ENCODE results near the gene MYLK4. TPM values are rescaled to one million over a fixed set of nuclear protein-coding genes. Genes with fewer than 3 reads are reported as not detected.

MYLK4 gene
- total RNA-seq, 4 donors from 2014 or later = 2.4 to 46.7 (median 26.9) TPM

- ATAC-seq (no peak), DNase-seq (no peak)
- intact Hi-C loops (cut with DNase I; ENCODE audit: low total_unique reads) = no loop called here
- H3K4me1 ChIP-seq = no peaks in the 10 kb centered on the region
- TF ChIP-seq CTCF (IDR thresholded peaks at IDR 0.05 in 4 of 5, conservative IDR thresholded peaks at IDR 0.05 in 1 of 5) = no peak
- H3K4me3 ChIP-seq = no peak overlapping the region
- no peaks in the 10 kb centered on the region for H3K27me3 ChIP-seq
- H3K27ac ChIP-seq = no peak overlapping the region
- H3K36me3 ChIP-seq = no peaks in the 10 kb centered on the region
- in situ Hi-C loops (cut with MboI; ENCODE audit: low sequenced_read_pairs in 4 of 4) = loop anchor here in 1 of 4 donors (25.0 kb wide), 1 partner anchor 429 kb away; no protein-coding TSS in a partner anchor
- no peaks in the 10 kb centered on the region for H3K9me3 ChIP-seq
Observed at GRCh38 chr6:2641044-2641725, 109.5 kb downstream of the MYLK4 start.

- Histone ChIP-seq H3K4me1 (no peaks in the 10 kb centered on the region), H3K27ac (no peak overlapping the region), H3K4me3 (no peak overlapping the region), H3K36me3 (no peaks in the 10 kb centered on the region), H3K27me3 (no peaks in the 10 kb centered on the region), H3K9me3 (no peaks in the 10 kb centered on the region)
- no peak for DNase-seq
- in situ Hi-C loops (cut with MboI; ENCODE audit: low sequenced_read_pairs in 4 of 4) (loop anchor here in 1 of 4 donors (25.0 kb wide), 1 partner anchor 428 kb away; no protein-coding TSS in a partner anchor), intact Hi-C loops (cut with DNase I; ENCODE audit: low total_unique reads) (no loop called here)
- ATAC-seq = no peak
- TF ChIP-seq CTCF (IDR thresholded peaks at IDR 0.05 in 4 of 5, conservative IDR thresholded peaks at IDR 0.05 in 1 of 5) = no peak
- no peak for TF ChIP-seq POLR2A (IDR thresholded peaks at IDR 0.05)
Observed at GRCh38 chr6:2640551-2640950, 110.2 kb downstream of the MYLK4 start.

DNA sequence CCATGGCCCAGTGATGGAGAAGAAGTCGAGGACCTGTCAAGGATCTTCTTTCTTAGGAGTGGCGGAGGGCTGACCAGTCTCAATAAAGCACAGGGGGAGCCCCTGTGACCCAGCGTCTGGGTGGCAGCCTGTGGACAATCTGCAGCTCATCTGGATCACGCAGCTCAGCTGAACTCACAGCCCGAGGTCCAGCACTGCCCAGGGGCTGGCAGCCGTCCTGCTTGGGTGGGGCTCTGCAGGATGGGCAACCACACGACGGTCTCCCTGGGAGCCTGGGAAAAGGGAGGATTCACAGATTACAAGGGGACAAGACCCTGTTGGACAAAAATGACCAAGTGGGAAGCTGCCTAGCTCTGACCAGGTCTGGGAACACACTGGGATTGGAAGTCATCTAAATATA, 110.8 kb downstream of the MYLK4 start:
- intact Hi-C loops (cut with DNase I; ENCODE audit: low total_unique reads) = loop anchor here (10.0 kb wide), 1 partner anchor 195 kb away; no protein-coding TSS in a partner anchor

DNA sequence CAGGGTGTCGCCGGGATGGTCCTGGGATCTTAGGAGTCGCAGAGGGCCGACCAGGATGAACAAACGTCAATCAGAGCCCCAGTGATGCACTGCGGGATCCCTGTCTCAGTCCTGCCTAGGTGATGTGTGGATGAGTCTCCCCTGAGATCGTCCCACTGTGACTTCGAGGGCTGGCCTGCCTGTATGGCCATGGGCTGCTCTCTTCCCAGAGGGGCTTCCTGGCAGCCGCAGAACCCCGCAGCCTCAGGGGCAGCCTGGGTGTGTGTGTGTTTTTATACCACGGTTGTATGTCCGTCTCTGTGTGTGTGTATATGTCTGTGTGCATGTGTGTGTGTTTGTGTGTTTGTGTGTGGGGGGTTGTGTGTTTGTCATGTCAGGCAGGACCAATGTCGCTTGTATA, 111.6 kb downstream of the MYLK4 start:
- H3K4me1 ChIP-seq = peaks cover 4 to 6% of the 10 kb centered on the region in 2 donors
- DNase-seq (no peak), ATAC-seq (no peak)
- TF ChIP-seq POLR2A (IDR thresholded peaks at IDR 0.05) = no peak
- TF ChIP-seq CTCF (IDR thresholded peaks at IDR 0.05 in 4 of 5, conservative IDR thresholded peaks at IDR 0.05 in 1 of 5) = no peak
- intact Hi-C loops (cut with DNase I; ENCODE audit: low total_unique reads) = loop anchor here (10.0 kb wide), 1 partner anchor 194 kb away; no protein-coding TSS in a partner anchor
- H3K36me3 ChIP-seq = no peaks in the 10 kb centered on the region
- H3K9me3 ChIP-seq = no peaks in the 10 kb centered on the region
- no peak overlapping the region for H3K27ac ChIP-seq
- H3K4me3 ChIP-seq = no peak overlapping the region
- no peaks in the 10 kb centered on the region for H3K27me3 ChIP-seq
- in situ Hi-C loops (cut with MboI; ENCODE audit: low sequenced_read_pairs in 4 of 4) = loop anchor here (5.0 to 25.0 kb wide), 4 partner anchors 427 to 1054 kb away; no protein-coding TSS in a partner anchor

More for the DNA sequence above, 110.8 kb downstream of the MYLK4 start:
- peaks cover under 1 to 2% of the 10 kb centered on the region in 2 donors for H3K4me1 ChIP-seq
- H3K27ac ChIP-seq = no peak overlapping the region
- no peak overlapping the region for H3K4me3 ChIP-seq
- TF ChIP-seq CTCF (IDR thresholded peaks at IDR 0.05 in 4 of 5, conservative IDR thresholded peaks at IDR 0.05 in 1 of 5) = no peak
- no peak for TF ChIP-seq POLR2A (IDR thresholded peaks at IDR 0.05)
- H3K9me3 ChIP-seq = no peaks in the 10 kb centered on the region
- no peaks in the 10 kb centered on the region for H3K36me3 ChIP-seq
- ATAC-seq = no peak
- no peak for DNase-seq
- no peaks in the 10 kb centered on the region for H3K27me3 ChIP-seq
- in situ Hi-C loops (cut with MboI; ENCODE audit: low sequenced_read_pairs in 4 of 4) = loop anchor here (5.0 to 25.0 kb wide), 4 partner anchors 428 to 1055 kb away; no protein-coding TSS in a partner anchor

All from gastrocnemius medialis (tissue), 4 donors.